ENCODE results near the gene TTLL1. TPM values are rescaled to one million over a fixed set of nuclear protein-coding genes. Genes with fewer than 3 reads are reported as not detected.

TTLL1 gene
- 3.5 and 5.5 TPM in 2 replicates for total RNA-seq (2014; rRNA removed; shearing (Covaris generic))
- polyA plus RNA-seq (2016; fragmentation: Nextera tagmentation; extraction: Ambion mirVana), result 6.2 and 6.8 TPM in 2 replicates
- long read RNA-seq, transcript TTLL1-201 (11 exons, 1,645 nt), result major isoform, 9 of 14 reads
- long read RNA-seq, partial matches to known transcripts, result 2 of 14 reads
- long read RNA-seq, other reads (novel, unspliced or antisense), result 2 of 14 reads

- no peaks in the 10 kb centered on the region for H3K27me3 Mint-ChIP-seq (ENCODE audit: insufficient read depth, low read depth, poor library complexity)
- peak within 1 kb of the TSS; percentile 84 for H3K4me3 Mint-ChIP-seq
- Histone ChIP-seq H3F3A (replicated peaks; ENCODE audit: low read depth) (0 out of 2 replicates have a peak, but pooled peaks cover 5% of the 10 kb centered on the region), H3K27ac (ENCODE audit: low read depth) (peak within 1 kb of the TSS; percentile 28; the same call in 1 of the 2 replicates), H3K79me2 (replicated peaks; ENCODE audit: insufficient read depth) (no peaks in the 10 kb centered on the region), H3K36me3 (ENCODE audit: insufficient read depth) (no peaks in the 10 kb centered on the region; the same call in 1 of the 2 replicates), H4K20me1 (replicated peaks; ENCODE audit: insufficient read depth) (no peaks in the 10 kb centered on the region), H3K4me2 (peak within 1 kb of the TSS; percentile 84), H3K9me2 (ENCODE audit: insufficient read depth) (no peaks in the 10 kb centered on the region), H3K4me3 (peak within 1 kb of the TSS; percentile 70), H3K27me3 (ENCODE audit: insufficient read depth) (no peaks in the 10 kb centered on the region), H2AFZ (peak within 1 kb of the TSS; percentile 94), H3K4me1 (ENCODE audit: insufficient read depth) (no peaks in the 10 kb centered on the region)
- H3K9me3 Mint-ChIP-seq, result no peaks in the 10 kb centered on the region
- peaks cover 4% of the 10 kb centered on the region; the same call in 1 of the 3 replicates for H3K36me3 Mint-ChIP-seq (ENCODE audit: low read depth)
- TF ChIP-seq CTCF (conservative IDR thresholded peaks at IDR 0.05; ENCODE audit: low read depth in 2 of 2) (no peak; a peak in 1 of 4 replicates), ZNF462 (CRISPR knock-in tag; IDR thresholded peaks at IDR 0.05) (no peak), ZNF114 (CRISPR knock-in tag; IDR thresholded peaks at IDR 0.05) (no peak), ETS1 (IDR thresholded peaks at IDR 0.05) (peak; percentile 59), CREB1 (CRISPR knock-in tag; IDR thresholded peaks at IDR 0.05; ENCODE audit: low read depth) (peak; percentile 33; the same call in 1 of the 2 replicates), POLR2AphosphoS5 (IDR thresholded peaks at IDR 0.05; ENCODE audit: low read depth) (peak; percentile 79), JUNB (IDR thresholded peaks at IDR 0.05; ENCODE audit: unreplicated experiment) (no peak)
- H3K4me1 Mint-ChIP-seq, result no peaks in the 10 kb centered on the region
- ATAC-seq (peak; percentile 98), DNase-seq (ENCODE audit: low spot score) (peak; percentile 96)
- peak within 1 kb of the TSS; percentile 65; the same call in 1 of the 2 replicates for H3K27ac Mint-ChIP-seq
Observed at GRCh38 chr22:43088984-43089717, at the start of gene TTLL1. Gene TTLL1 (minus strand): TSS chr22:43089391. CDS start chr22:43075586, 13,805 bp downstream.

Data from GM23338 (cell line).